Measurements from ENCODE around the gene GRIK4. TPM values are rescaled to one million over a fixed set of nuclear protein-coding genes. Genes with fewer than 3 reads are reported as not detected.

GRIK4 gene
- total and polyA plus RNA-seq, 2 donors (not counting 3 experiments of a cell fraction or from before 2014, with no cell fraction given): 0.81 to 1.6 TPM

DNA sequence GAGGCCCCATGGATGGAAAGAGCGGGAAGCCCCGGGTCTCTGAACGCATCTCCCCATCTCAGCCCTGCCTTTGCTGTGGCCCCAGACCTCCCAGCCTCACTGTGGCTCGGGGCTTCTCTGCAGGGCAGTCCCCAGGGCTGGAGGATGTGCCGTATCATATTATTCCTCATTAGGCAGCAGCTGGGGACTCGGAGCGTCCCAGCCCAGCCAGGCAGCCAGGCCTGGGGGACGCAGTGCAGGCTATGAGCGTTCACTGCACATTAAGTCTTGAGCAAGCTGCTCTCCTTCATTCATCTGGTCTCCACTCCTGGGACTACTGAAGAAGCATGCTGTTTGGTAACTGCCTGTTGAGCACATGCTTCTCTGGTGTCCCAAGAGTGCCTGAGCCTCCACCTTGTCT is 285.6 kb downstream of the GRIK4 start:
- H3K36me3 ChIP-seq (ENCODE audit: control insufficient read depth in 2 of 2, extremely low read depth in 1 of 2, insufficient read depth in 2 of 2, low read length in 2 of 2): no peaks in the 10 kb centered on the region
- H3K4me1 ChIP-seq (ENCODE audit: control insufficient read depth, extremely low read depth, insufficient read depth, low read length): no peaks in the 10 kb centered on the region
- peaks cover 0 to 4% of the 10 kb centered on the region in 2 experiments for H3K27me3 ChIP-seq (ENCODE audit: control insufficient read depth in 2 of 2, insufficient read depth in 2 of 2, low read length in 2 of 2)
- POLR2A ChIA-PET: no interaction called here
- H3K4me2 ChIP-seq (ENCODE audit: insufficient read depth, low read length): no peak overlapping the region
- no peak for TF ChIP-seq JUN (IDR thresholded peaks at IDR 0.05; ENCODE audit: borderline replicate concordance, insufficient read depth, insufficient read length, low read depth)
- H4K20me1 ChIP-seq (replicated peaks; ENCODE audit: control insufficient read depth, extremely low read depth, insufficient read depth, low read length): no peaks in the 10 kb centered on the region
- no peak overlapping the region for H2AFZ ChIP-seq (ENCODE audit: low read depth, low read length)
- H3K79me2 ChIP-seq (ENCODE audit: control insufficient read depth, insufficient read depth, low read length): no peaks in the 10 kb centered on the region
- no peak overlapping the region for H3K9ac ChIP-seq (replicated peaks; ENCODE audit: extremely low read depth, insufficient read depth, low read length)
- H3K9me3 ChIP-seq (replicated peaks; ENCODE audit: control insufficient read depth, insufficient read depth, low read length): no peaks in the 10 kb centered on the region
- no peak for FAIRE-seq
- no peak overlapping the region for H3K27ac ChIP-seq (ENCODE audit: insufficient read depth, low read depth, low read length)
- dilution Hi-C loops (cut with MboI; ENCODE audit: extremely low pct_ligation_motif_present, low sequenced_read_pairs) (no loop called here), intact Hi-C loops (cut with micrococcal nuclease) (no loop called here)
- no peak overlapping the region for H3K4me3 ChIP-seq (replicated peaks in 1 of 3; ENCODE audit: insufficient read depth in 1 of 3, low read depth in 1 of 3, low read length in 3 of 3)
- CTCF ChIA-PET: no interaction called here
- no TSS peak for BruUV-seq (replicated peaks)
- no peaks in the 10 kb centered on the region for H3K9me1 ChIP-seq (replicated peaks; ENCODE audit: control insufficient read depth, extremely low read depth, insufficient read depth, low read length)
- no peak for DNase-seq (ENCODE audit: low read depth, low spot score)

GRCh38 chr11:120798854-120799253 is 287.3 kb downstream of the GRIK4 start:
- FAIRE-seq: no peak
- Histone ChIP-seq H3K79me2 (ENCODE audit: control insufficient read depth, insufficient read depth, low read length) (no peaks in the 10 kb centered on the region), H3K27ac (ENCODE audit: insufficient read depth, low read depth, low read length) (no peak overlapping the region), H3K4me2 (ENCODE audit: insufficient read depth, low read length) (no peak overlapping the region), H3K4me1 (ENCODE audit: control insufficient read depth, extremely low read depth, insufficient read depth, low read length) (no peaks in the 10 kb centered on the region), H4K20me1 (replicated peaks; ENCODE audit: control insufficient read depth, extremely low read depth, insufficient read depth, low read length) (no peaks in the 10 kb centered on the region), H3K9me1 (replicated peaks; ENCODE audit: control insufficient read depth, extremely low read depth, insufficient read depth, low read length) (no peaks in the 10 kb centered on the region), H3K9ac (replicated peaks; ENCODE audit: extremely low read depth, insufficient read depth, low read length) (no peak overlapping the region), H3K27me3 (ENCODE audit: control insufficient read depth in 2 of 2, insufficient read depth in 2 of 2, low read length in 2 of 2) (no peaks in the 10 kb centered on the region), H3K4me3 (replicated peaks in 1 of 3; ENCODE audit: insufficient read depth in 1 of 3, low read depth in 1 of 3, low read length in 3 of 3) (no peak overlapping the region), H3K9me3 (replicated peaks; ENCODE audit: control insufficient read depth, insufficient read depth, low read length) (no peaks in the 10 kb centered on the region), H2AFZ (ENCODE audit: low read depth, low read length) (no peak overlapping the region), H3K36me3 (ENCODE audit: control insufficient read depth in 2 of 2, extremely low read depth in 1 of 2, insufficient read depth in 2 of 2, low read length in 2 of 2) (no peaks in the 10 kb centered on the region)
- no TSS peak for BruUV-seq (replicated peaks)
- POLR2A ChIA-PET: no interaction called here
- intact Hi-C loops (cut with micrococcal nuclease) (no loop called here), dilution Hi-C loops (cut with MboI; ENCODE audit: extremely low pct_ligation_motif_present, low sequenced_read_pairs) (no loop called here)
- CTCF ChIA-PET: interaction anchor here (1.0 to 1.5 kb wide), 2 partner anchors 84 to 114 kb away, joined by 3 to 5 read pairs; no protein-coding TSS in a partner anchor
- TF ChIP-seq, protein P1, sequence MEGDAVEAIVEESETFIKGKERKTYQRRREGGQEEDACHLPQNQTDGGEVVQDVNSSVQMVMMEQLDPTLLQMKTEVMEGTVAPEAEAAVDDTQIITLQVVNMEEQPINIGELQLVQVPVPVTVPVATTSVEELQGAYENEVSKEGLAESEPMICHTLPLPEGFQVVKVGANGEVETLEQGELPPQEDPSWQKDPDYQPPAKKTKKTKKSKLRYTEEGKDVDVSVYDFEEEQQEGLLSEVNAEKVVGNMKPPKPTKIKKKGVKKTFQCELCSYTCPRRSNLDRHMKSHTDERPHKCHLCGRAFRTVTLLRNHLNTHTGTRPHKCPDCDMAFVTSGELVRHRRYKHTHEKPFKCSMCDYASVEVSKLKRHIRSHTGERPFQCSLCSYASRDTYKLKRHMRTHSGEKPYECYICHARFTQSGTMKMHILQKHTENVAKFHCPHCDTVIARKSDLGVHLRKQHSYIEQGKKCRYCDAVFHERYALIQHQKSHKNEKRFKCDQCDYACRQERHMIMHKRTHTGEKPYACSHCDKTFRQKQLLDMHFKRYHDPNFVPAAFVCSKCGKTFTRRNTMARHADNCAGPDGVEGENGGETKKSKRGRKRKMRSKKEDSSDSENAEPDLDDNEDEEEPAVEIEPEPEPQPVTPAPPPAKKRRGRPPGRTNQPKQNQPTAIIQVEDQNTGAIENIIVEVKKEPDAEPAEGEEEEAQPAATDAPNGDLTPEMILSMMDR (IDR thresholded peaks at IDR 0.05; ENCODE audit: extremely low read depth in 1 of 2, insufficient read depth in 1 of 2, low read depth in 1 of 2, low read length in 2 of 2): no peak
- no peak for TF ChIP-seq GATA2 (IDR thresholded peaks at IDR 0.05; ENCODE audit: insufficient read depth, insufficient read length, low read depth, low read length)
- no peak for TF ChIP-seq POLR2A (IDR thresholded peaks at IDR 0.05; ENCODE audit: low read depth, low read length)
- TF ChIP-seq FOS (IDR thresholded peaks at IDR 0.05; ENCODE audit: borderline replicate concordance, insufficient read depth, low read length): no peak
- no peak for DNase-seq (ENCODE audit: low read depth, low spot score)
